ENCODE measurements around the gene CCDC181.

Gene CCDC181

DNA sequence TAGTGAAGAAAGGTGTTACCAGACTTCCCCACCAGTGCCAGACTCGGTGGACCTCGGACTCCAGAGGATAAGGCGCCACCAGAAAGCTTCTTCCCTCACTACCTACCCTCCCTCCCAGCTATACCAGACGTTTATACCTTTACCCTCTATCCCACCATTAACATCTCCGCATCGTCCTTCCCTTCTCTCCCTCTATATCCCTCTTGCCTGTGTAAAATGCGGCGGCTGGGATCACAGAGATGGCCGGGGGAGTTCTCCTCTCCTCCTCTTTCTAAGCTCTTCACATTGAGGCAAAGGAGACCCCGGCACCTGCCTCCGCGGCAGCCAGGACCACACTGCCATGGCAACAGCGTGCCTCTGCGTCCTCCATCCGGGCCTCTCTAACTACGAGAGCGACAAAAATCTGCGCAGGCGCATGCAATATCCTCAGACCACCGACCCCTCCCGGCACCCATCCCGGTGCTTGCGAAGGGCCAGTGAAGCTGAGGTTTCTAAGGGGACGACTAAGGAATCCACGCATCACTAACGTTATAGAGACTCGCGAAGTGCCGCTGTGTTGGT lies at the start of gene CCDC181:
TSS of gene CCDC181 (minus strand) at position 394 of the 561 bp plus-strand sequence. CDS start 2,547 bp downstream, outside the sequence.
- Histone ChIP-seq H3K36me3 (ENCODE audit: insufficient read depth, low read length) (no peaks in the 10 kb centered on the region), H3K9ac (ENCODE audit: low read depth, low read length) (peak within 1 kb of the TSS; percentile 66)

DNA sequence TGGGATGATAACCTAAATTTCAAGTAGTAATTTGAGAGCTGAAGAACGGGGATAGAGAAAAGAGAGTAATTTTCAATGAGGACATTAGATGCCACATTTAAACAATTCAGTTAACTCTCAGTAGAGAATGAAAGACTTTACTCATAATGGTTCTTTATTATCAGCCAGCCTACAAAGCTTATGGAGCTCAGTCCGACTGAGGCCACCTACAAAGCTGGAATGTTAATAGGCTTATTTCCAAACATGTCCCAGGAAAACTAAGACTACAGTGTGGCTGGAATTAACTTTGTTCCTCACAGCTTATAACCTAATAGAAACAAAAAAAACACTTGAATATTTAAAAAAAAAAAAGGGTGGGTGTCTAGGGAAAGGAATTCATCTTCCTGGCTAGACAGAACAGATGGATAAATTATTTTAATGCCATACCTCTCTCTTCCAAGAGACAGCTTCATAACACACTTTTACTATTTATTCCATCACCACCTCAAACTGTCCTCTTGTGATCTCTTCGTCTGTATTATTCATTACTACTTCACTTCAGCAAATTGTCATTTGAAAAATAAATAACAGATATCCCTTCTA lies 48.6 kb upstream of the CCDC181 start:
- Histone ChIP-seq H3K36me3 (ENCODE audit: insufficient read depth, low read length) (peaks cover 9% of the 10 kb centered on the region), H3K9ac (ENCODE audit: low read depth, low read length) (no peak overlapping the region), H3K9me3 (ENCODE audit: control insufficient read depth, insufficient read depth, low read length) (no peaks in the 10 kb centered on the region), H3K4me1 (ENCODE audit: insufficient read depth, low read length) (peaks cover 9% of the 10 kb centered on the region; the same call in 1 of the 2 replicates)

More for the DNA sequence above, at the start of gene CCDC181:
- no peaks in the 10 kb centered on the region for H3K4me1 ChIP-seq (ENCODE audit: insufficient read depth, low read length)
- H3K9me3 ChIP-seq (ENCODE audit: control insufficient read depth, insufficient read depth, low read length): no peaks in the 10 kb centered on the region

DNA sequence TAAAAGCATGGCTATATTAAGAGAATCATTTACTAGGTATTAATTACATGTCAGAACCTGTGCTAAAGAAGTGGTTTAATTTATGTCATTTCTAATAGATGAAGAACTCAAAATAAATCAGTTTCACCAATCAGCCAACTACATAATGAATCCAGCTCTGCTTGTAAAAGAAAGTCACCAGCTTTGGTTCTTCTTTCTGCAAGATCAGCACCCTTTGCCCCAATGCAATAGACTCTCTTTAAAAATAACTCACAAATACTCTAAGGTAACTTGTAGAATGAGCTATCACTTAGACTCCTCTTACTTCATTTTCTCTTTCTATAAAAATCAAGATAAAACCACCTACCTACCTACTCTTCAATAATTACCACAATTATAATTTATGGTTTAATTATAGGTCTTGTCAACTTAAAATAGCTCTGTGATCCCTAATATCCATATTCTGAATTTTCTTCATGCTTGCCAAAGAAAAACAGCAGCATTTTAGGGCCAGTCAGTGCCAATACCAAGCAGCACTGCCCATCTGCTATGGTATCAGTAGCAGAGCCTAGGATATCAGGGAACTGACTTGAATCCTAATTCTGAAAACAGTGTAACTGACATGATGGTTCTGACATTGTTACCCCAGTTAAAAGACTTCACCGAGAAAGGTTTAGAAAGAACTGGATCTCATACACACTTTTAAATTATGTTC lies 47.2 kb upstream of the CCDC181 start:
- Histone ChIP-seq H3K9ac (ENCODE audit: low read depth, low read length) (no peak overlapping the region), H3K9me3 (ENCODE audit: control insufficient read depth, insufficient read depth, low read length) (no peaks in the 10 kb centered on the region), H3K4me1 (ENCODE audit: insufficient read depth, low read length) (peaks cover 2% of the 10 kb centered on the region; the same call in 1 of the 2 replicates), H3K36me3 (ENCODE audit: insufficient read depth, low read length) (peaks cover 9% of the 10 kb centered on the region; the same call in 1 of the 2 replicates)

DNA sequence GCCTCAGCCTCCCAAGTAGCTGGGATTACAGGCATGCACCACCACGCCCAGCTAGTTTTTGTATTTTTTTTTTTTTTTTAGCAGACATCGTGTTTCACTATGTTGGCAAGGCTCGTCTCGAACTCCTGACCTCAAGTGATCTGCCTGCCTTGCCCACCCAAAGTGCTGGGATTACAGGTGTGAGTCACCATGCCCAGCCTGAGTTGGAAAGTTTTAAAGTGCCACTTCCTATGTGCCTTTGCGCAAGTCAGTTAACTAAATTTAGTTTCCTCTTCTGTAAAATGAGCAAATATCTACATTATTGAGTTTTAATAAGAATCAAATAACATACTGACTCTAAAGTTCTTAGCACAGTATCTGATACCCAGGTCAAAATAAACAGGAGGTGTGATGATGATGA lies 46.1 kb upstream of the CCDC181 start:
- Histone ChIP-seq H3K9me3 (ENCODE audit: control insufficient read depth, insufficient read depth, low read length) (no peaks in the 10 kb centered on the region), H3K36me3 (ENCODE audit: insufficient read depth, low read length) (peaks cover 9% of the 10 kb centered on the region; the same call in 1 of the 2 replicates), H3K4me1 (ENCODE audit: insufficient read depth, low read length) (no peaks in the 10 kb centered on the region), H3K9ac (ENCODE audit: low read depth, low read length) (no peak overlapping the region)

DNA sequence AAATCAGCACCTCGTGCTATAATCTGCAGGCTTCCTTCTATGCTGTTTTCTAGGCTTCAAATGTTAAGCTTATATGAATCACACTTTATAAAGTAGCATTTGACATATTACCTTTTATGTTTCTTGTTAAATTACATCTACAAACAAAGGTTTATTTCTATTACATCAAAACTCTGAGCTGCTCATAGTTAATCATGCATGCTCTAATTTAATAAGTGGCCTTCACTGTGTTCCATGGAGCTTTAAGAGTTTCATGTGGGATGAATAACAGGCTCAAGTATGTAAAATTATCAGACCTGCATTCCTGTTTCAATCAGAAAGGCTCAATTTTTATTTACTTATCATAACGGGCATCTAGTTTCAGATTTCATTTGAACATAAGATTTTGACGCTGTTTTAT lies 45.5 kb upstream of the CCDC181 start:
- peaks cover 9% of the 10 kb centered on the region; the same call in 1 of the 2 replicates for H3K36me3 ChIP-seq (ENCODE audit: insufficient read depth, low read length)
- H3K4me1 ChIP-seq (ENCODE audit: insufficient read depth, low read length): no peaks in the 10 kb centered on the region
- no peak overlapping the region for H3K9ac ChIP-seq (ENCODE audit: low read depth, low read length)
- H3K9me3 ChIP-seq (ENCODE audit: control insufficient read depth, insufficient read depth, low read length): no peaks in the 10 kb centered on the region

DNA sequence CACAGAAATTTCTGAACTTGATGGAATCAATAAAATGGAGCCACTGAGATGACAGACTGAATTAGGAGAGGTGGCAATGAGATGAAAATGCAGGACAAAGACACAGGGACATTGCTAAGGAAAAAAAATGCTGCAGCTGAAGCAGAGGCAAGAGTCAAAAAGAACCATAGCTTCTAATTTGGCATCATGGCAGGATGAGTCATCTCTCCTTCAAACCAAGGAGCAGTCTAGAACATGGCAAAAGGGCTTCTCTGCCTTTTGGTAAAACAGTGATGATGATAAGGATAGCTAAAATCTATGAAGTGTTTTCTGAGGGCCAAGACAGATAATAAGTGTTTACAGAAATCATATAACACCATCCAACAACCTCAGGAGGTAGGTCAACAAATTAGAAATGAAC lies 41.7 kb upstream of the CCDC181 start:
- Histone ChIP-seq H3K9me3 (ENCODE audit: control insufficient read depth, insufficient read depth, low read length) (no peaks in the 10 kb centered on the region), H3K9ac (ENCODE audit: low read depth, low read length) (no peak overlapping the region), H3K4me1 (ENCODE audit: insufficient read depth, low read length) (no peaks in the 10 kb centered on the region), H3K36me3 (ENCODE audit: insufficient read depth, low read length) (no peaks in the 10 kb centered on the region; the same call in none of the 2 replicates)

DNA sequence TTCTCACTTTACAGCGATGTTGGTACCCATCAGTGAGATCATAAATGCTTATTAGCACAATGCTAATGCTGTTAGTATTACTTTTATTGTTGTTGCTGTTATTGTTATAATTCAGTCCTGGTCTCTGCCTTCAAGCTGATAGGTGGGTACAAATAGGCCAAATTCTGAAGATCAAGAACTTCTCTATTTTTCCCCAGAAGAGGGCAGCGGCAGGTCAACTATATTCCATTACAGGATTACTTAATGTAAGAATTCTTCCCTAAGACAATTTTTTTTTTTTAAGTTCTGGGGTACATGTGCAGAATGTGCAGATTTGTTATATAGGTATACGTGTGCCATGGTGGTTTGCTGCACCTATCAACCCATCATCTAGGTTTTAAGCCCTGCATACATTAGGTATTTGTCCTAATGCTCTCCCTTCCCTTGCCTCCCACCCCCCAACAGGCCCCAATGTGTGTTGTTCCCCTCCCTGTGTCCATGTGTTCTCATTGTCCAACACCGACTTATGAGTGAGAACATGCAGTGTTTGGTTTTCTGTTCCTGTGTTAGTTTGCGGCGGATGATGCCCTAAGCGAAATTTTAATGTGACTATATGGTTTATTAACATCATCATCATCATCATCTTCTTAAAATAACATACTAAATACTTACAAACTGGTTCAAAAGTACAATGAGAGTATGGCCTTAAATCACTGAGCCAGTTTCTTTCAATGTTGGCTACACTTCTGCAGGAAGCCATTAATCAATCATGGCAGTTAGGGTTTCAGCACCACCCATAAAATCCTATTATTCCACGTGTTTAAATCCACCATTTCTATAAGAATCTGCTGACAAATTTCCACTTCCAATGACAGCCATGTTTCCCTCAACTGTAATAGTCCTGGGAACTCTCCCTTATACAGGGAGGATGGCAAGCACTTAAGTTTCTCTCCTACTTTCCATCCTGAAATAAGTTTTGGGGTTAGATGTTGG lies 39.3 kb upstream of the CCDC181 start:
- Histone ChIP-seq H3K4me1 (ENCODE audit: insufficient read depth, low read length) (no peaks in the 10 kb centered on the region), H3K36me3 (ENCODE audit: insufficient read depth, low read length) (no peaks in the 10 kb centered on the region; the same call in none of the 2 replicates), H3K9me3 (ENCODE audit: control insufficient read depth, insufficient read depth, low read length) (no peaks in the 10 kb centered on the region), H3K9ac (ENCODE audit: low read depth, low read length) (no peak overlapping the region)

DNA sequence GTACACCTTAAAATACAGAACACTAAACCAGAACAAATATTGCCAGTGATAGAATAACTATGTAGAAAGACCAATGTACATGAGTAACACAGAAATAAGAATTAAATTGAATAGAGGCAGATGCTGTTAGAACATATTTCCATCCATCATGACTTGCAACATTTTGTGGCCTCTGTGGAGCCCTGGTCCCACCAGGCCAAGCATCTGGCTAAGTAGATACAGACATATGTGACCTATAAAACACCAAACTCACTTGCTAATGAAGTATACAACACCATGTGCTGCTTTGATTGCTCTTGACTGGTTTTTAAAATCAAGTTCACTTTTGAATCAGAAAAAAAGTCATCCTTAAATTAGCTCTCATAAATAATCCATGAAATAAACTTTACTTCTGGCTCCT lies 38.0 kb upstream of the CCDC181 start:
- H3K36me3 ChIP-seq (ENCODE audit: insufficient read depth, low read length): no peaks in the 10 kb centered on the region; the same call in none of the 2 replicates
- no peaks in the 10 kb centered on the region for H3K4me1 ChIP-seq (ENCODE audit: insufficient read depth, low read length)
- no peak overlapping the region for H3K9ac ChIP-seq (ENCODE audit: low read depth, low read length)
- no peaks in the 10 kb centered on the region for H3K9me3 ChIP-seq (ENCODE audit: control insufficient read depth, insufficient read depth, low read length)

DNA sequence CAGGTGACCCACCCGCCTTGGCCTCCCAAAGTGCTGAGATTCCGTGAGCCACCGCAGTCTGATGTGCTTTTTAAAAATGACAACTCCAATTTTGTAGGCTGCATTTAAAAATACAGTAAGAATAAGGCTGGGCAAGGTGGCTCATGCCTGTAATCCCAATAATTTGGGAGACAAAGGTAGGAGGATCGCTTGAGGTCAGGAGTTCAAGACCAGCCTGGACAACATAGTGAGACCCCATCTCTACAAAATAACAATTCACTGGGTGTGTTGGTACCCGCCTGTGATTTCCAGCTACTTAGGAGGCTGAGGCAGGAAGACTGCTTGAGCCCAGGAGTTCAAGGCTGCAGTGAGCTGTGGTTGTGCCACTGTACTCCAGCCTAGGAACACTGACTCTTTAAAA lies 35.1 kb upstream of the CCDC181 start:
- no peaks in the 10 kb centered on the region for H3K4me1 ChIP-seq (ENCODE audit: insufficient read depth, low read length)
- H3K9me3 ChIP-seq (ENCODE audit: control insufficient read depth, insufficient read depth, low read length): no peaks in the 10 kb centered on the region
- no peak overlapping the region for H3K9ac ChIP-seq (ENCODE audit: low read depth, low read length)
- H3K36me3 ChIP-seq (ENCODE audit: insufficient read depth, low read length): no peaks in the 10 kb centered on the region; the same call in none of the 2 replicates

DNA sequence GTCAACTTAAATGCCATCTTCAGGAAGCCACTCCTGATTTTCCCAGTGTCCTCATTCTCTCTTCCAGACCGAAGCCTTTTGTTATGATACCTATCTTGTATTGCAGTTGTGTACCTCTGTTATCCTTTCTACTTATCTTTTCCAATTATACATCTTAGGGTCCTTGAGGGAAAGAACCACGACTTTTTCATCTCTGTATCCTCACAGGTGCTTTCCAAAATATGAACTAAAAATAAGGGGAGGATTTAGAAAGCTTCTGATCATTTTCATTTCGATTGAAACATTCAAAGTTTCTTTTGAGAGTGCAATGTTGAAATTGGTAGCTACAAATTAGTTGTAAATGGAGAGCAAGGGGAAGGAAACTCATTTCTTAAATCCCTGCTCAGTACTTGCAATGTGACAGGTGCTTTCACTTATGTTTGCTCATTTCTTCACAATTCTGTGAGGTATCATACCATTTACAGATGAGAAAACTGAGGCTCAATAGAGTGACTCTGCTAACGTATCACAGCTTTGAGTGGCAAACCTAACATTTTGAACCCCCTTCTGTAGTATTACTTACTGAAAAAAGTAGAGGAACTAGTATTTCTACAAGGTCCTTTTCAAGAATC lies 34.2 kb upstream of the CCDC181 start:
- Histone ChIP-seq H3K9me3 (ENCODE audit: control insufficient read depth, insufficient read depth, low read length) (no peaks in the 10 kb centered on the region), H3K4me1 (ENCODE audit: insufficient read depth, low read length) (no peaks in the 10 kb centered on the region), H3K36me3 (ENCODE audit: insufficient read depth, low read length) (no peaks in the 10 kb centered on the region; the same call in none of the 2 replicates), H3K9ac (ENCODE audit: low read depth, low read length) (no peak overlapping the region)

DNA sequence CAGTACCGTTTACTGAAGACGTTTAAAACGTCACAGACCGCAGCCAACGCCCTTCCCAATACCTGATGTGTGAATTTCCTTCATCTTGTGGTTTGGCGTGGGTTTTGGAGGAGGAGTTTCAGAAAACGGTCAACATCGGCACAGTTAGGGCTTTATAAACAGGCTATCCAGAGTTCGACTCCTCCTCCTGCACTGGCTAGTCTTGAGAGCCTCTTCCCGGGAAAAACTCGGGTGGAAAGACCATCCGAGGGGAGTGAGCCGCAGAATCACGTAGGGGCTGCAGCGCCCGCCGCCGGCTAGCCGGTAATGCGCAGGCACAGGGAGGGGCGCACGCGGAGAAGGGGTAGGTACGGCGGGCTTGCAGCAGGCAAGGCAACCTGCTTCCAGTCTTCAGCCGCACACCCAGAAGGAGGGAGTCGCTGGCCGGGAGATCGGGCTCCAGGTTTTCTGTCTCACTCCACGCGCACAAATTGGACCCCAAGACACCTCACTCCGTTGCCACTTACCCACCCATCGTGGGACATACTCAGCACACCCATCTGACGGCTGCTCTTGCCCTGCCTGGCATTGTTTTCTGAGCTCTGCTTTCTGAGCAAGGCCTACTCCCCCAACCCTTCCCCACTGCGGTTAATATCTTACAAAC lies 33.0 kb upstream of the CCDC181 start:
- no peaks in the 10 kb centered on the region for H3K4me1 ChIP-seq (ENCODE audit: insufficient read depth, low read length)
- H3K9ac ChIP-seq (ENCODE audit: low read depth, low read length): peak overlapping the region; percentile 13; the same call in 1 of the 2 replicates
- H3K9me3 ChIP-seq (ENCODE audit: control insufficient read depth, insufficient read depth, low read length): no peaks in the 10 kb centered on the region
- H3K36me3 ChIP-seq (ENCODE audit: insufficient read depth, low read length): no peaks in the 10 kb centered on the region; the same call in 1 of the 2 replicates

DNA sequence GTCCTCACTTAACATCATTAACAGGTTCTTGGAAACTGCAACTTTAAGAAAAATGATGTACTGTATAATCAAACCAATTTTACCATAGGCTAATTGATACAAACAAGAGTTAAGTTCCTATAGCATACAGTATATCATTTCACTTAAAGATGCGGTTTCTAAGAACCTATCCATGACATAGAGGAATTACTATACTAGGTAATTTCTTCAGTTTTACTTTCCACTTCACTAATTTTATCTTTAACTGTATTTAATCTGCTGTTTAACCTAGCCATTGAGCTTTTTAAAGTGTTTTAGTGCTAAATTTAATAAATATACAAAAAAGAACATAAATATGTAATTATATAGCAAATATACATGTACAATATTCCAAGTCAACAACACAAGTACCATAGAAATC lies 30.2 kb upstream of the CCDC181 start:
- Histone ChIP-seq H3K9me3 (ENCODE audit: control insufficient read depth, insufficient read depth, low read length) (no peaks in the 10 kb centered on the region), H3K9ac (ENCODE audit: low read depth, low read length) (no peak overlapping the region), H3K36me3 (ENCODE audit: insufficient read depth, low read length) (no peaks in the 10 kb centered on the region), H3K4me1 (ENCODE audit: insufficient read depth, low read length) (no peaks in the 10 kb centered on the region)

DNA sequence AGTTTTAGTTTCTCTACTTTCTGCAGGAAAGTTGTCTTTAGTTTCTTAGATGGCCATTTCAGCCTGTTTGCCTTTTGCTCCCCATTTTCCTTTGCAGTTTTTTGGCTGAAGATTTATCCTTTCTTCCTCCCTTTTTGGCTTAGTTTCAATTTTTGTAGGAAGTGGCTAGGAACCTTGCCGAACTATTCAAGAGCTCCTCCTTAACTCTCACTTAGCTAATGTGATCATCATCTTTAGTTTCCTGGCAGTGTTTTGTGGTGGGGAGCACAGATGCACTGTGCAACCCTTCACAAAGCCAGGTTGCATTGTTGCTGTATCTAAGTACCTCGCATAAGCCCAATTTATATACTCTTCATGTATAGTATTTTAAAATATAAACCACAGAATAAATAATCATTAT lies 28.8 kb upstream of the CCDC181 start:
- H3K4me1 ChIP-seq (ENCODE audit: insufficient read depth, low read length): no peaks in the 10 kb centered on the region
- H3K9me3 ChIP-seq (ENCODE audit: control insufficient read depth, insufficient read depth, low read length): no peaks in the 10 kb centered on the region
- no peaks in the 10 kb centered on the region for H3K36me3 ChIP-seq (ENCODE audit: insufficient read depth, low read length)

More for the DNA sequence above, 28.8 kb upstream of the CCDC181 start:
- H3K9ac ChIP-seq (ENCODE audit: low read depth, low read length): no peak overlapping the region
